GM12874 (cell line): ENCODE measurements around the gene DNAH3.

Source experiments
- TF ChIP-seq, protein P1 (sequence below): IDR thresholded peaks from 2 replicates; pipeline ENCODE4 v1.5.1; 2011; ENCODE audit warnings: low read depth, mild to moderate bottlenecking, control low read depth, low read length, moderate library complexity; ENCODE audit not compliant: insufficient read depth

Gene DNAH3

DNA sequence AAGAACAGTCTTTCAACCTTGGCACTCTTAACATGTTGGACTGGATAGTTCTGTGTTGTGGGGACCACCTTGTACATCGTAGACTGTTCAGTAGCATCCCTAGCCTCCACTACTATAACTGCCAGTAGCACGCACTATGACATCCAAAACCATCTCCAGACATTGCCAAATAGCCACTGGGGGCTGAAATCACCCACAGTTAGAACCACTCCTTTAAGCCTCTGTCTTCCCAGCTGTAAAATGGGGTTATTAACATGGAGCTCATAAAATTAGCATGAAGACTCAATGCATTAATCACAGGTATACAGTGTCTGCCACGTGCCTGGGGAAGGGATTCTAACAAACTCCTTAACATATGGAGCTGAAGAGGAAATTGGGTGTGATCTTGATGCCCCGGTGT lies 200.4 kb downstream of the DNAH3 start:
- TF ChIP-seq, protein P1, sequence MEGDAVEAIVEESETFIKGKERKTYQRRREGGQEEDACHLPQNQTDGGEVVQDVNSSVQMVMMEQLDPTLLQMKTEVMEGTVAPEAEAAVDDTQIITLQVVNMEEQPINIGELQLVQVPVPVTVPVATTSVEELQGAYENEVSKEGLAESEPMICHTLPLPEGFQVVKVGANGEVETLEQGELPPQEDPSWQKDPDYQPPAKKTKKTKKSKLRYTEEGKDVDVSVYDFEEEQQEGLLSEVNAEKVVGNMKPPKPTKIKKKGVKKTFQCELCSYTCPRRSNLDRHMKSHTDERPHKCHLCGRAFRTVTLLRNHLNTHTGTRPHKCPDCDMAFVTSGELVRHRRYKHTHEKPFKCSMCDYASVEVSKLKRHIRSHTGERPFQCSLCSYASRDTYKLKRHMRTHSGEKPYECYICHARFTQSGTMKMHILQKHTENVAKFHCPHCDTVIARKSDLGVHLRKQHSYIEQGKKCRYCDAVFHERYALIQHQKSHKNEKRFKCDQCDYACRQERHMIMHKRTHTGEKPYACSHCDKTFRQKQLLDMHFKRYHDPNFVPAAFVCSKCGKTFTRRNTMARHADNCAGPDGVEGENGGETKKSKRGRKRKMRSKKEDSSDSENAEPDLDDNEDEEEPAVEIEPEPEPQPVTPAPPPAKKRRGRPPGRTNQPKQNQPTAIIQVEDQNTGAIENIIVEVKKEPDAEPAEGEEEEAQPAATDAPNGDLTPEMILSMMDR, result no peak

DNA sequence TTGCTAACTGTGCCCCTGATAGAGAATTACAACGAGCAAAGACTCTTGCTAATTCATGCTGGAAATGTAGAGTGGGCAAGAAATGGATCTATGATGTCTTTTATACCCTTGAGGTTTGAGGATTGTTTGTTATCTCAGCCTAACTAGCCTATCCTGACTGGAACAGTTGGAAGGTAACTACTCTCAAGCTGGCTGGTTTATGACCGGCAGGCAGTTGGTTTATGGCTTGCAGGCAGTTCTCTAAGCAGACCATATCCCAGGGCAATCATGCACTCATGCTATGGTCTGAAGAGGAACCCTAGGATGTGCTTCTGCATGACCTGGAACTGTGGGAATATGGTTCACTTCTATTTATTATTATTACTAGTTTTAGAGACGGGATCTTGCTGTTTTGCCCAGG lies 201.0 kb downstream of the DNAH3 start:
- TF ChIP-seq, protein P1, result no peak

DNA sequence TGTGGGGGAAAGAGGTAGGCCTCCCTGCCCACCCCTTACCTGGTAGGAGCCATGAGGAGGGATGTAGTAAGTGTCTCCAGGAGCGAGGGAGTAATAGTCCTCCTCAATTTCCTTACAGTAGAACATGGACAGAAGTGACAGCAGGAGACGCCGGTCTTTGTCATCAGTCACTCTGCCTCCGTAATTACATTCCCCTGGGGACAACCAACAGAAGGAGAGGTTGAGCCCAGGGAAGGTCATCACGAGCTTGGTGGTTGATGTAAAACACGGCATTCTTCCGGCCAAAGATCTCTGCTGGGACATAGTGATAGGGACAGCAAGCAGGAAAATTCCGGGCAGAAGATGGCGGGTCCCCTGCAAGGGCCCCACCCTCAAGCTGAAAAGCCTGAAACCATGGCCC lies 202.2 kb downstream of the DNAH3 start:
- TF ChIP-seq, protein P1, result no peak

DNA sequence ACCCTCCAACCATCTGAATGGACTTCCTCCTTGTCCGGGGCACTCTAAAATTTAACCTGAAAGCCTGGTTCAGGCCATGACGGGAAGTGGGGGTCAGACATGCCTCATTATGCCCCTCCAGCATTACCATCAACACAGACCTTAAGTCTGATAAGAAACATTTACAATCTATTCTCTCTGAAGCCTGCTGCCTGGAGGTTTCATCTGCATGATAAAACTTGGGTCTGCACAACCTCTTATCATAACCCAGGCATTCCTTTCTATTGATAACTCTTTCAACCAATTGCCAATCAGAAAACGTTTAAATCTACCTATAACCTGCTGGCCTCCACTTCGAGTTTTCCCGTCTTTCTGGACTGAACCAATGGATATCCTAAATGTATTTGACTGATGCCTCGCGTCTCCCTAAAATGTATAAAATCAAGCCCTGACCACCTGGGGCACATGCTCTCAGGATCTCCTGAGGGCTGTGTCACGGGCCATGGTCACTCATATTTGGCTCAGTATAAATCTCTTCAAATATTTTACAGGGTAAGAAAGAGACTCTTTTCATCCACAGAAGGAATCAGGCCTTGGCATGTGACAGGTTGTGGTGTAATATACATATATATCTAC lies 204.5 kb downstream of the DNAH3 start:
- TF ChIP-seq, protein P1, result no peak

DNA sequence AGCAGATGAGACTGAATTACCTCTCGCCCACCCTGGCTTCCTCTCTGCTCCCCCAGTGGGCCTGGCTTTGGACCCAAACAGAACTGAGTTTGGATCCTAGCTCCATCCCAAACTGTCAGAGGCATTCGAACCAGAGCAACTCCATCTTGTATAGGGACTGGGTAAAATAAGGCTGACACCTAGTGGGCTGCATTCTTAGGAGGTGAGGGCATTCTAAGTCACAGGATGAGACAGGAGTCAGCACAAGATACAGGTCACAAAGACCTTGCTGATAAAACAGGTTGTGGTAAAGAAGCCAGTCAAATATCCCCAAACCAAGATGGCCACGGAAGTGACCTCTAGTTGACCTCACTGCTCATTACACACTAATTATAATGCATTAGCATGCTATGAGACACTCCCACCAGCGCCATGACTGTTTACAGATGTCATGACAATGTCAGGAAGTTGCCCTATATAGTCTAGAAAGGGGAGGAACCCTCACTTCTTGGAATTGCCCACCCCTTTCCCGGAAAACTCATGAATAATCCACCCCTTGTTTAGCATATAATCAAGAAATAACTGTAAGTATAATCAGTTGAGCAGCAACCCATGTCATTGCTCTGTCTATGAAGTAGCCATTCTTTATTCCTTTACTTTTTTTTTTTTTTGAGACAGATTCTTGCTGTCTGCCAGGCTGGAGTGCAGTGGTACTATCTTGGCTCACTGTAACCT lies 205.6 kb downstream of the DNAH3 start:
- TF ChIP-seq, protein P1, result no peak

DNA sequence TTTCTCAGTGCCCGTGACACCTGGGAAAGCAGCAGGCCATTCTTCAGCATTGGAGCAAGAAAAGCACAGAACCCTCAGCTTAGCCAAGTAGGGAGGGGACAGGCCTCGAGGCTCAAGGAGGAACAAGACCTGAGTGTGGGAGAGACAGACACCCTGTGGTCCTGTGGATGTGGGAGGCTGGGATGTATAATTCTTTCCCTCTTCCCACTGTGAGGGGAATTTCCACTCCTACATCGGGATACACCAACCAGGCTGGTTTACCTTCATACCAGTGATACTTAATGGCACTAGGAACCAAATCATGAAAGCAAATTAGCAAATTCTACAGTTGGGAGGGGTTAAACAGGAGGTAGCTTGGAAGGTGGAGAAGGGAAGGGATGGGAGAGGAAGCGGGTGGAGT lies 208.4 kb downstream of the DNAH3 start:
- TF ChIP-seq, protein P1, result no peak

DNA sequence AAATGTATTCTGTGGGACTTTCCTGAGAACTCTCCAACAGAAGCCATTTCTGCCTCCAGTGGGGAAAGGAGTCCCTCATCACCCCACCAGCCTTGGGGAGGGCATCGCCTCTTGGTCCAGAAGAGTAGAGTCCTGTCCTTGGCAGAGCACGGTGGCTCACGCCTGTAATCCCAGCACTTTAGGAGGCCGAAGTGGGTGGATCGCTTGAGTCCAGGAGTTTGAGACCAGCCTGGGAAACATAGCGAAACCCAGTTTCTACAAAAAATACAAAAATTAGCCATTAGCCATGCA lies 209.1 kb downstream of the DNAH3 start:
- TF ChIP-seq, protein P1, result no peak
